B cell (primary cell): ENCODE data around the gene ALDH1A2. TPM values are rescaled to one million over a fixed set of nuclear protein-coding genes. Genes with fewer than 3 reads are reported as not detected.

Source experiments
- ATAC-seq: fragments of 200-7000 bp; cut with Tn5 transposase; one replicate; pipeline ENCODE4 v1.10.0; 2021; ENCODE audit warnings: low read depth, mild to moderate bottlenecking, moderate number of reproducible peaks, moderate library complexity
- CTCF ChIA-PET: fragments of 350-600 bp; sonication (Branson Sonifier 250); formaldehyde crosslinking; loops from one replicate; lab custom pipeline; 2021; ENCODE audit warnings: antibody characterized with exemption, inconsistent platforms; lab: Charles Lee
- POLR2A ChIA-PET: fragments of 350-600 bp; sonication (Branson Sonifier 250); formaldehyde crosslinking; loops from one replicate; lab custom pipeline; 2021; ENCODE audit warnings: antibody characterized with exemption; lab: Charles Lee
- DNase-seq: peaks from one replicate; pipeline ENCODE4 v3.0.0; 2013
- H2AFZ ChIP-seq: 2 replicates; pipeline ENCODE4 v1.6.1; 2012; ENCODE audit warnings: mild to moderate bottlenecking, low read depth, low read length; ENCODE audit not compliant: insufficient read depth, poor library complexity, severe bottlenecking
- H3K27ac ChIP-seq, 2 donors: 1 replicate in 1 of 2; 2 replicates in 1 of 2; pipeline ENCODE4 v1.5.1; 2012 to 2013; ENCODE audit warnings: low read length in 2 of 2, mild to moderate bottlenecking in 2 of 2, moderate library complexity in 1 of 2
- H3K27me3 ChIP-seq, 4 experiments: fragments of 200-600 bp in 1 of 4; sonication (generic) in 1 of 4; replicated peaks in 1 of 4; 1 replicate in 2 of 4; 2 replicates in 2 of 4; pipeline versions ENCODE4 v1.6.1 to v1.7.0; 2013 to 2016; ENCODE audit warnings: low read length in 3 of 4, mild to moderate bottlenecking in 2 of 4, mixed read lengths in 1 of 4, moderate library complexity in 1 of 4; ENCODE audit not compliant: insufficient read depth in 4 of 4, control insufficient read depth in 3 of 4; ENCODE audit errors: control extremely low read depth in 1 of 4
- H3K36me3 ChIP-seq, 2 experiments: replicated peaks in 1 of 2; 1 replicate in 1 of 2; 2 replicates in 1 of 2; pipeline versions ENCODE4 v1.6.1 to v1.7.1; 2013; ENCODE audit warnings: low read length in 1 of 2; ENCODE audit not compliant: insufficient read depth in 2 of 2, control insufficient read depth in 1 of 2; ENCODE audit errors: control extremely low read depth in 1 of 2, extremely low read depth in 1 of 2
- H3K4me1 ChIP-seq, 2 donors: fragments of 200-600 bp in 1 of 2; sonication (generic) in 1 of 2; 1 replicate in 1 of 2; 2 replicates in 1 of 2; pipeline versions ENCODE4 v1.5.1 to v1.6.1; 2013 to 2017; ENCODE audit warnings: low read length in 2 of 2; ENCODE audit not compliant: control insufficient read depth in 2 of 2, insufficient read depth in 2 of 2
- H3K4me2 ChIP-seq: replicated peaks from 2 replicates; pipeline ENCODE3; 2012; ENCODE audit warnings: mild to moderate bottlenecking, low read depth, low read length; ENCODE audit not compliant: poor library complexity, severe bottlenecking
- H3K4me3 ChIP-seq, 5 experiments: fragments of 200-600 bp in 1 of 5; sonication (generic) in 1 of 5; 1 replicate in 3 of 5; 2 replicates in 2 of 5; pipeline versions ENCODE4 v1.5.1 to v1.7.0; 2011 to 2016; ENCODE audit warnings: low read length in 4 of 5, mild to moderate bottlenecking in 4 of 5, low read depth in 2 of 5, control low read depth in 1 of 5, moderate library complexity in 1 of 5; ENCODE audit not compliant: insufficient read depth in 1 of 5; ENCODE audit errors: control extremely low read depth in 1 of 5, extremely low read depth in 1 of 5
- H3K79me2 ChIP-seq: fragments of 200-600 bp; sonication (generic); one replicate; pipeline ENCODE4 v1.6.0; 2016; ENCODE audit warnings: low read length; ENCODE audit not compliant: control insufficient read depth, insufficient read depth
- H3K9ac ChIP-seq: fragments of 200-600 bp; sonication (generic); 2 replicates; pipeline ENCODE4 v1.6.1; 2017; ENCODE audit warnings: mild to moderate bottlenecking, low read length, moderate library complexity
- H3K9me3 ChIP-seq, 3 donors: one replicate each; pipeline versions ENCODE4 v1.6.1 to v1.7.1; 2013; ENCODE audit warnings: low read length in 2 of 3; ENCODE audit not compliant: control insufficient read depth in 2 of 3, insufficient read depth in 1 of 3; ENCODE audit errors: control extremely low read depth in 1 of 3
- H4K20me1 ChIP-seq: 2 replicates; pipeline ENCODE4 v1.6.0; 2012; ENCODE audit warnings: mild to moderate bottlenecking, low read length; ENCODE audit not compliant: insufficient read depth, control insufficient read depth, poor library complexity, severe bottlenecking
- H3K27ac Mint-ChIP-seq: one replicate; pipeline ENCODE4 v1.8.0; 2021; ENCODE audit warnings: mixed read lengths
- H3K27me3 Mint-ChIP-seq: one replicate; pipeline ENCODE4 v1.8.0; 2021; ENCODE audit warnings: mixed read lengths
- H3K4me1 Mint-ChIP-seq: one replicate; pipeline ENCODE4 v1.8.0; 2021; ENCODE audit warnings: mixed read lengths
- H3K4me3 Mint-ChIP-seq: one replicate; pipeline ENCODE4 v1.8.0; 2021; ENCODE audit warnings: mixed read lengths
- H3K9me3 Mint-ChIP-seq: one replicate; pipeline ENCODE4 v1.8.0; 2022; ENCODE audit warnings: mixed read lengths; ENCODE audit not compliant: insufficient read depth
- CTCF ChIP-seq: fragments of 200-600 bp; IDR thresholded peaks from one replicate; pipeline ENCODE4 v1.8.0; 2022; ENCODE audit warnings: antibody characterized with exemption, mild to moderate bottlenecking
- EZH2 ChIP-seq: IDR thresholded peaks from 2 replicates; pipeline ENCODE4 v1.6.1; 2012; ENCODE audit warnings: borderline replicate concordance, low read depth, mild to moderate bottlenecking, moderate library complexity, low read length; ENCODE audit not compliant: insufficient read depth, poor library complexity, severe bottlenecking
- WGBS: methylation state at CpG from one replicate; pipeline ENCODE4 v1.1.5; 2013; ENCODE audit warnings: missing lambda C conversion rate; ENCODE audit not compliant: insufficient coverage; 5-methylcytosine and 5-hydroxymethylcytosine counted together
- intact Hi-C: fragments of 100-400 bp; cut with micrococcal nuclease; formaldehyde crosslinking; loops from one replicate; pipeline ENCODE4 v1.10.0; 2022
- polyA plus RNA-seq: library from polyadenylated mRNA; depleted of rRNA; stranded (reverse); fragments of >200 nt; gene quantifications from 2 replicates; pipeline ENCODE4 v1.2.3, GENCODE V29; 2012
- total RNA-seq, 2 donors: library from RNA; stranded (reverse); fragments of 120-200 nt in 1 of 2; gene quantifications; 1 replicate in 1 of 2; 2 replicates in 1 of 2; pipeline versions ENCODE4 v1.2.3 to v1.2.4, GENCODE V29; 2013 to 2022

Gene ALDH1A2
- total and polyA plus RNA-seq, 2 donors (not counting 1 experiment from before 2014, with no cell fraction given) = not detected

- no peak overlapping the region for H3K9ac ChIP-seq
- POLR2A ChIA-PET = no interaction called here
Observed at GRCh38 chr15:58021332-58022230, 43.9 kb downstream of the ALDH1A2 start.

More at GRCh38 chr15:58021332-58022230, 43.9 kb downstream of the ALDH1A2 start:
- Histone ChIP-seq H3K9me3 (peaks cover 6 to 29% (median 18%) of the 10 kb centered on the region in 3 donors), H3K27ac (no peak overlapping the region), H3K4me3 (no peak overlapping the region), H2AFZ (no peak overlapping the region), H3K79me2 (no peaks in the 10 kb centered on the region), H4K20me1 (no peaks in the 10 kb centered on the region), H3K4me2 (no peak overlapping the region), H3K27me3 (peaks cover 0 to 3% (median 0%) of the 10 kb centered on the region in 4 experiments), H3K4me1 (no peaks in the 10 kb centered on the region), H3K36me3 (no peaks in the 10 kb centered on the region)
- H3K4me1 Mint-ChIP-seq = no peaks in the 10 kb centered on the region
- peaks cover 25% of the 10 kb centered on the region for H3K9me3 Mint-ChIP-seq
- intact Hi-C loops = no loop called here
- ATAC-seq = no peak
- peaks cover 3% of the 10 kb centered on the region for H3K27me3 Mint-ChIP-seq
- DNase-seq = no peak
- CTCF ChIA-PET = no interaction called here
- H3K27ac Mint-ChIP-seq = no peak overlapping the region
- 85% methylated on average over 8 of the region's 9 CpGs for WGBS
- no peak overlapping the region for H3K4me3 Mint-ChIP-seq
- TF ChIP-seq CTCF (no peak), EZH2 (no peak)
